Measurements from ENCODE around the gene DNM1. TPM values are rescaled to one million over a fixed set of nuclear protein-coding genes. Genes with fewer than 3 reads are reported as not detected.

DNM1 gene
- total RNA-seq, 1 experiment from 2014 or later, result 3.9 TPM

- DNase-seq, result no peak
- Histone ChIP-seq H3K9me3 (no peaks in the 10 kb centered on the region), H3K4me1 (peaks cover 15% of the 10 kb centered on the region), H3K27me3 (replicated peaks; ENCODE audit: control insufficient read depth, insufficient read depth, low read length) (no peaks in the 10 kb centered on the region), H3K4me3 (ENCODE audit: low read depth, low read length) (no peak overlapping the region), H3K36me3 (ENCODE audit: control insufficient read depth, insufficient read depth, low read length) (no peaks in the 10 kb centered on the region)
- CTCF ChIA-PET, result no interaction called here
- intact Hi-C loops (cut with micrococcal nuclease; ENCODE audit: unreplicated experiment), result no loop called here
- Mint-ChIP-seq H3K36me3 (ENCODE audit: insufficient read depth, unreplicated experiment) (peaks cover 6% of the 10 kb centered on the region), H3K27me3 (ENCODE audit: insufficient read depth, unreplicated experiment) (peaks cover under 1% of the 10 kb centered on the region), H3K4me3 (ENCODE audit: unreplicated experiment) (no peak overlapping the region), H3K9me3 (ENCODE audit: unreplicated experiment) (no peaks in the 10 kb centered on the region), H3K4me1 (ENCODE audit: low read depth, unreplicated experiment) (peaks cover 20% of the 10 kb centered on the region), H3K27ac (ENCODE audit: unreplicated experiment) (no peak overlapping the region)
- TF ChIP-seq CTCF (IDR thresholded peaks at IDR 0.05; ENCODE audit: insufficient read depth in 1 of 2, low read depth in 1 of 2, low read length in 1 of 2, severe bottlenecking in 1 of 2, unreplicated experiment in 1 of 2), result no peak
- no TSS peak for BruUV-seq (replicated peaks)
- POLR2A ChIA-PET, result interaction anchor here (0.6 kb wide), 1 partner anchor 17 kb away, joined by 5 read pairs; no protein-coding TSS in a partner anchor
Observed at GRCh38 chr9:128215491-128216409, 12.6 kb downstream of the DNM1 start.

- Histone ChIP-seq H3K27me3 (replicated peaks; ENCODE audit: control insufficient read depth, insufficient read depth, low read length) (no peaks in the 10 kb centered on the region), H3K9me3 (no peaks in the 10 kb centered on the region), H3K4me3 (ENCODE audit: low read depth, low read length) (no peak overlapping the region), H3K36me3 (ENCODE audit: control insufficient read depth, insufficient read depth, low read length) (no peaks in the 10 kb centered on the region), H3K4me1 (peaks cover 10% of the 10 kb centered on the region)
- no peak overlapping the region for H3K4me3 Mint-ChIP-seq (ENCODE audit: unreplicated experiment)
- H3K9me3 Mint-ChIP-seq (ENCODE audit: unreplicated experiment), result no peaks in the 10 kb centered on the region
- POLR2A ChIA-PET, result no interaction called here
- no peak for TF ChIP-seq CTCF (IDR thresholded peaks at IDR 0.05; ENCODE audit: insufficient read depth in 1 of 2, low read depth in 1 of 2, low read length in 1 of 2, severe bottlenecking in 1 of 2, unreplicated experiment in 1 of 2)
- DNase-seq, result no peak
- CTCF ChIA-PET, result no interaction called here
- H3K36me3 Mint-ChIP-seq (ENCODE audit: insufficient read depth, unreplicated experiment), result peaks cover 6% of the 10 kb centered on the region
- no TSS peak for BruUV-seq (replicated peaks)
- H3K27me3 Mint-ChIP-seq (ENCODE audit: insufficient read depth, unreplicated experiment), result peaks cover 3% of the 10 kb centered on the region
- intact Hi-C loops (cut with micrococcal nuclease; ENCODE audit: unreplicated experiment), result no loop called here
- H3K27ac Mint-ChIP-seq (ENCODE audit: unreplicated experiment), result no peak overlapping the region
- peaks cover 12% of the 10 kb centered on the region for H3K4me1 Mint-ChIP-seq (ENCODE audit: low read depth, unreplicated experiment)
Observed at GRCh38 chr9:128216781-128217553, 13.8 kb downstream of the DNM1 start.

GRCh38 chr9:128218172-128218517 lies 15.0 kb downstream of the DNM1 start:
- peak in 1 of 2 experiments; percentile 23 for DNase-seq
- no TSS peak for BruUV-seq (replicated peaks)
- Mint-ChIP-seq H3K9me3 (ENCODE audit: unreplicated experiment) (no peaks in the 10 kb centered on the region), H3K36me3 (ENCODE audit: insufficient read depth, unreplicated experiment) (peaks cover 6% of the 10 kb centered on the region), H3K4me1 (ENCODE audit: low read depth, unreplicated experiment) (peaks cover 12% of the 10 kb centered on the region), H3K27me3 (ENCODE audit: insufficient read depth, unreplicated experiment) (peaks cover 3% of the 10 kb centered on the region), H3K4me3 (ENCODE audit: unreplicated experiment) (peak overlapping the region; percentile 86), H3K27ac (ENCODE audit: unreplicated experiment) (peak overlapping the region; percentile 87)
- peak overlapping the region; percentile 44 for H3K4me3 ChIP-seq (ENCODE audit: low read depth, low read length)
- no peak for TF ChIP-seq CTCF (IDR thresholded peaks at IDR 0.05; ENCODE audit: insufficient read depth in 1 of 2, low read depth in 1 of 2, low read length in 1 of 2, severe bottlenecking in 1 of 2, unreplicated experiment in 1 of 2)
- no peaks in the 10 kb centered on the region for H3K9me3 ChIP-seq
- intact Hi-C loops (cut with micrococcal nuclease; ENCODE audit: unreplicated experiment), result loop anchor here (1.0 kb wide), 4 partner anchors 15 to 58 kb away; partner anchors contain the start of genes DNM1, GOLGA2 and SWI5
- no peaks in the 10 kb centered on the region for H3K36me3 ChIP-seq (ENCODE audit: control insufficient read depth, insufficient read depth, low read length)
- peaks cover 8% of the 10 kb centered on the region for H3K4me1 ChIP-seq
- H3K27me3 ChIP-seq (replicated peaks; ENCODE audit: control insufficient read depth, insufficient read depth, low read length), result no peaks in the 10 kb centered on the region
- ChIA-PET CTCF (interaction anchor here (0.6 to 1.1 kb wide), 9 partner anchors 14 to 202 kb away, joined by 3 to 9 read pairs (median 5); no protein-coding TSS in a partner anchor), POLR2A (interaction anchor here (0.6 to 1.0 kb wide), 5 partner anchors 25 to 418 kb away, joined by 3 to 7 read pairs (median 4); partner anchors contain the start of genes GOLGA2 and SWI5)

Data from Caco-2 (cell line).